Fibroblast of the aortic adventitia (primary cell): ENCODE results near the gene SCRN1. TPM values are rescaled to one million over a fixed set of nuclear protein-coding genes. Genes with fewer than 3 reads are reported as not detected.

Source experiments
- DNase-seq: peaks from one replicate; pipeline ENCODE4 v3.0.0-alpha.2; 2010; ENCODE audit warnings: low read depth
- H3K4me3 ChIP-seq: 2 replicates; pipeline ENCODE4 v1.5.1; 2011; ENCODE audit warnings: low read depth, mild to moderate bottlenecking, control low read depth, low read length, moderate library complexity
- CTCF ChIP-seq: IDR thresholded peaks from 2 replicates; pipeline ENCODE4 v1.5.1; 2011; ENCODE audit warnings: mild to moderate bottlenecking, low read length, control low read depth, inconsistent platforms; ENCODE audit not compliant: insufficient read depth
- total RNA-seq: library from RNA; depleted of rRNA; stranded (reverse); fragments of >200 nt; gene quantifications from 2 replicates; pipeline ENCODE4 v1.2.3, GENCODE V29; 2012; ENCODE audit warnings: low replicate concordance

SCRN1 gene
- total RNA-seq, 1 donor: 93.1 TPM

DNA sequence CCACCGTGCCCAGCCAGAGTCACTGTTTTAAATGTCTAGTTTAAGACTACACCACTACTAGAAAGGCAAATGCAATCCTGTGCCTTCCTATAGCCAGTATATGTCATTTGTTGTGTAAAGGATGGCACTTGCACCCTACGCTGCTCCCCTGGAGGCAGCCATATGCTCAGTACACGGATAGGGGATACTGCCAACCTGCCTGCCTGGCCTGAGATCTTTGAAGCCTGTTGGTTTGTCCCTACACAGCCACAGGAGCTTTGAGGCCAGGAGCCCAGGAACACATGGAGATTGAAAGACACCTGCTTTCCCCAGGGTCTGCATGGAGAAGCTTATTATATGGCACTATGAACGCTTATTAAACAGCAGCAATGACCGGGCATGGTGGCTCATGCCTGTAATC lies 2.3 kb upstream of the SCRN1 start:
- DNase-seq: no peak
- no peak overlapping the region for H3K4me3 ChIP-seq
- no peak for TF ChIP-seq CTCF

- DNase-seq: no peak
- H3K4me3 ChIP-seq: no peak overlapping the region
- TF ChIP-seq CTCF: no peak
These were observed 1.3 kb upstream of the SCRN1 start for GRCh38 chr7:29990931-29991330.

- TF ChIP-seq CTCF: no peak
- H3K4me3 ChIP-seq: peak overlapping the region; percentile 78
- DNase-seq: peak; percentile 76
These were observed 961 bp downstream of the SCRN1 start for GRCh38 chr7:29988424-29989256.

DNA sequence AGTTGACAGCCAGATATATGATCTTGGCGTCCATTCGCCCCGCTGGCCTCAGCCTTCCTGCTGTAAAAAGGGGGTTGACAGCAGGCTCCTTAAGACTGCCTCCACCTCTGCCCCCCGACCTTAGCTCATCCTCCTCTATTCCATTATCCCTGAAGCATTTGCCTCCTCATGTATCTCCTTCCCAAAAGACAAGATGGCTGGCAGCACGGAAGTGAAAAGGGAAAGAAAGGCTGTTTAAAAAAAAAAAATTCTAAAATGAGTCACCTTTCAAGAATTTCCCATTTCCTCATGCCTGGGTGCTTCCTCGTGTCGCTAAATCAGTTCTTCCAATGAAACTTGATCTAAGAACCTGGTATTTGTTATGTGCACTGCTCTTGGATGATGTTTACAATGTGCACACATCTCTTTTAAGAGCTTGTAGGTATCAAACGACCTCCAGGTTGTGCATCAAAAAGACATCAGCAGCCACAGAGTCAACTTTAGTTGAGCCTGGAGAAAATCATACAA lies 1.7 kb downstream of the SCRN1 start:
- no peak for TF ChIP-seq CTCF
- DNase-seq: peak; percentile 90
- H3K4me3 ChIP-seq: peak overlapping the region; percentile 78

- TF ChIP-seq CTCF: no peak
- DNase-seq: peak; percentile 17
- no peak overlapping the region for H3K4me3 ChIP-seq
These were observed 2.5 kb downstream of the SCRN1 start for GRCh38 chr7:29987083-29987482.

DNA sequence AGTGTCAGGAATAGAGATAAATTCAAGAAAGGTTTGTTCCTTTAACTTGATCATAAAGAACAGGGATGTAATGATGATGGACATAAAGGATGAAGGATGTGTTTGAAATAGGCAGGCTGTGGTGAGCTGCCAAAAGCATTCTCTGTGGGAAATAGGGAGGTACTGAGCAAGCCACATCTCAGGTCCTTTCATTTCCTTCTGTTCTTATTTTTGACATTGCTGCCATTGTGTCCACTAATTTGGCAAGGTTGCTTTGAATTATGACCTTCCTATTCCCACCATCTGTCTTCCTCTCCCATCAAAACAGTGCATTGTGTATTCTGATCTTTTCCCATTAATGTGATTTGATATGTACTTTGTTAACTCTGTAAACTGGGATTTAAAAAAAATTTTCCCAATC lies 9.4 kb downstream of the SCRN1 start:
- no peak overlapping the region for H3K4me3 ChIP-seq
- DNase-seq: no peak
- no peak for TF ChIP-seq CTCF
